Caco-2 (cell line): ENCODE data around the gene UNC13C. TPM values are rescaled to one million over a fixed set of nuclear protein-coding genes. Genes with fewer than 3 reads are reported as not detected.
"Not testable (repeated sequence)": the region's sequence is repeated elsewhere in the genome, so short reads cannot be mapped to it uniquely, and the experiment has no call there.

Experiments used
- Bru-seq: library from RNA; stranded (reverse); fragments of 400-500 nt; gene quantifications from one replicate; lab custom pipeline; 2021; lab: Mats Ljungman, UMichigan
- BruChase-seq, 2 experiments: library from RNA; stranded (reverse); fragments of 400-500 nt; gene quantifications; one replicate each; lab custom pipeline; 2021; lab: Mats Ljungman, UMichigan
- BruUV-seq: library from RNA; stranded (reverse); fragments of 400-500 nt; replicated peaks from 2 replicates; lab custom pipeline; 2021; lab: Mats Ljungman, UMichigan
- CTCF ChIA-PET: fragments of 300-600 bp; sonication (Branson Sonifier 250); formaldehyde crosslinking; loops from one replicate; lab custom pipeline; 2022; ENCODE audit warnings: antibody characterized with exemption; lab: Charles Lee
- POLR2A ChIA-PET: fragments of 300-600 bp; sonication (Branson Sonifier 250); formaldehyde crosslinking; loops from one replicate; lab custom pipeline; 2022; ENCODE audit warnings: antibody characterized with exemption; lab: Charles Lee
- DNase-seq, 2 experiments: peaks; one replicate each; pipeline versions ENCODE4 v3.0.0 to v3.0.0-alpha.2; 2020 to 2022
- H3K27me3 ChIP-seq: replicated peaks from 2 replicates; pipeline ENCODE4 v1.6.0; 2011; ENCODE audit warnings: low read length; ENCODE audit not compliant: control insufficient read depth, insufficient read depth
- H3K36me3 ChIP-seq: 2 replicates; pipeline ENCODE4 v1.5.1; 2011; ENCODE audit warnings: low read length; ENCODE audit not compliant: control insufficient read depth, insufficient read depth
- H3K4me1 ChIP-seq: fragments of 250-450 bp; sonication (Bioruptor Pico); 2 replicates; pipeline ENCODE4 v1.5.1; 2020; ENCODE audit warnings: mild to moderate bottlenecking
- H3K4me3 ChIP-seq: 2 replicates; pipeline ENCODE4 v1.5.1; 2011; ENCODE audit warnings: low read depth, mild to moderate bottlenecking, control low read depth, low read length
- H3K9me3 ChIP-seq: fragments of 250-450 bp; sonication (Bioruptor Pico); 2 replicates; pipeline ENCODE4 v1.5.1; 2020; ENCODE audit warnings: mild to moderate bottlenecking, moderate library complexity
- H3K27ac Mint-ChIP-seq: one replicate; pipeline ENCODE4 v1.8.0; 2022; ENCODE audit warnings: mixed read lengths; ENCODE audit not compliant: unreplicated experiment
- H3K27me3 Mint-ChIP-seq: one replicate; pipeline ENCODE4 v1.8.0; 2022; ENCODE audit warnings: mixed read lengths; ENCODE audit not compliant: insufficient read depth, unreplicated experiment
- H3K36me3 Mint-ChIP-seq: one replicate; pipeline ENCODE4 v1.8.0; 2022; ENCODE audit warnings: mild to moderate bottlenecking, mixed read lengths; ENCODE audit not compliant: insufficient read depth, unreplicated experiment
- H3K4me1 Mint-ChIP-seq: one replicate; pipeline ENCODE4 v1.8.0; 2022; ENCODE audit warnings: low read depth, mixed read lengths; ENCODE audit not compliant: unreplicated experiment
- H3K4me3 Mint-ChIP-seq: one replicate; pipeline ENCODE4 v1.8.0; 2022; ENCODE audit warnings: mild to moderate bottlenecking, moderate library complexity, mixed read lengths; ENCODE audit not compliant: unreplicated experiment
- H3K9me3 Mint-ChIP-seq: one replicate; pipeline ENCODE4 v1.8.0; 2022; ENCODE audit warnings: mixed read lengths; ENCODE audit not compliant: unreplicated experiment
- intact Hi-C: fragments of 100-400 bp; cut with micrococcal nuclease; formaldehyde crosslinking; loops from one replicate; pipeline ENCODE4 v1.10.0; 2022; ENCODE audit not compliant: unreplicated experiment
- long read RNA-seq: library from polyadenylated mRNA; stranded (forward); transcript quantifications from one replicate; pipeline ENCODE4 v2.0.0, GENCODE V29; 2022
- total RNA-seq: library from RNA; stranded (reverse); gene quantifications from 2 replicates; pipeline ENCODE4 v1.2.3, GENCODE V29; 2022
- TF ChIP-seq, protein P1 (sequence below), 2 experiments: fragments of 200-600 bp in 1 of 2; IDR thresholded peaks; 1 replicate in 1 of 2; 2 replicates in 1 of 2; pipeline versions ENCODE4 v1.5.1 to v1.8.0; 2011 to 2022; ENCODE audit warnings: antibody characterized with exemption in 1 of 2, control low read depth in 1 of 2, inconsistent platforms in 1 of 2, low read depth in 1 of 2, low read length in 1 of 2, mild to moderate bottlenecking in 1 of 2, moderate library complexity in 1 of 2; ENCODE audit not compliant: insufficient read depth in 1 of 2, severe bottlenecking in 1 of 2, unreplicated experiment in 1 of 2

Gene UNC13C
- total RNA-seq (2.9 and 3.2 TPM in 2 replicates), Bru-seq, nascent RNA (percentile 51 among the genes with signal in this experiment), BruChase-seq, experiment 1, labeled RNA remaining after a 2-hour chase (percentile 49 among the genes with signal in this experiment), BruChase-seq, experiment 2, labeled RNA remaining after a 6-hour chase (percentile 41 among the genes with signal in this experiment)
- long read RNA-seq, partial matches to known transcripts = 0 of 2 reads
- long read RNA-seq, other reads (novel, unspliced or antisense) = 2 of 2 reads

DNA sequence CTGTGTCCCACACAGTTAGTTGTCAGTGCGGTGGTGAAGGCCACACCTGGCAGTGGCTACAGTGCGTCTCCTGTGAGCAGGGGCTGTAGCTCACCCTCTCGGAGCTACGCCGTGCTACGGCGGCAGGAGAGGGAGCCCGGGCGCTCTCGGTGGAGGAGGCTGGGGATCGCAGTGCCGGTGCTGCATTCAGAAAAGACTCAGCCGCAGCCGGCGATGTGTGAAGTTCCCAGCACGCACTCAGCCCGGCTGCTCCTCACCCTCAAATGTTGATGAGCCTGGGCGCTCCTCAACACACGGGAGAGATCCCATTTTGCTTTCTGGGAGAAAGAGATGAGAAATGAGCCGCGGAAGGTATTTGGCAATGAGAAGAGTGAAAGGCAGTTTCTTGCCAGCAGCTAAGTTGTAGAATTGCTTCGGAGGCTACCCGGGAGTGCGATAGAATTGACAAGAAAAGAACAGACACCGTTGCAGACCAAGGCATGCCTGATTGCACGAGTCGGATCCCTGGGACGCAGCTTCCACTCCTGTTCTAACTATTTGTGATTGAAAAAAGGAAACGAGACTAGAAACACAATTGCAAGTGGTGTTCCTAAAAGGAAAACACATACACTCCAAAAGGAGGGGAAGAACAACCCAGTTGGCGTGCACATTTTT, at the start of gene UNC13C:
Gene UNC13C, plus strand, starts transcription at position 189 of the 654 bp plus-strand sequence. CDS start 34,463 bp downstream, outside the sequence.
- H3K4me1 Mint-ChIP-seq = no peaks in the 10 kb centered on the region
- no peaks in the 10 kb centered on the region for H3K9me3 ChIP-seq
- no peaks in the 10 kb centered on the region for H3K36me3 Mint-ChIP-seq
- no TSS peak for BruUV-seq
- H3K27ac Mint-ChIP-seq = no peak within 1 kb of the TSS
- ChIA-PET CTCF (no interaction called here), POLR2A (no interaction called here)
- no peak for DNase-seq
- peak within 1 kb of the TSS; percentile 60 for H3K4me3 Mint-ChIP-seq
- TF ChIP-seq, protein P1, sequence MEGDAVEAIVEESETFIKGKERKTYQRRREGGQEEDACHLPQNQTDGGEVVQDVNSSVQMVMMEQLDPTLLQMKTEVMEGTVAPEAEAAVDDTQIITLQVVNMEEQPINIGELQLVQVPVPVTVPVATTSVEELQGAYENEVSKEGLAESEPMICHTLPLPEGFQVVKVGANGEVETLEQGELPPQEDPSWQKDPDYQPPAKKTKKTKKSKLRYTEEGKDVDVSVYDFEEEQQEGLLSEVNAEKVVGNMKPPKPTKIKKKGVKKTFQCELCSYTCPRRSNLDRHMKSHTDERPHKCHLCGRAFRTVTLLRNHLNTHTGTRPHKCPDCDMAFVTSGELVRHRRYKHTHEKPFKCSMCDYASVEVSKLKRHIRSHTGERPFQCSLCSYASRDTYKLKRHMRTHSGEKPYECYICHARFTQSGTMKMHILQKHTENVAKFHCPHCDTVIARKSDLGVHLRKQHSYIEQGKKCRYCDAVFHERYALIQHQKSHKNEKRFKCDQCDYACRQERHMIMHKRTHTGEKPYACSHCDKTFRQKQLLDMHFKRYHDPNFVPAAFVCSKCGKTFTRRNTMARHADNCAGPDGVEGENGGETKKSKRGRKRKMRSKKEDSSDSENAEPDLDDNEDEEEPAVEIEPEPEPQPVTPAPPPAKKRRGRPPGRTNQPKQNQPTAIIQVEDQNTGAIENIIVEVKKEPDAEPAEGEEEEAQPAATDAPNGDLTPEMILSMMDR (IDR thresholded peaks at IDR 0.05; ENCODE audit: insufficient read depth in 1 of 2, low read depth in 1 of 2, low read length in 1 of 2, severe bottlenecking in 1 of 2, unreplicated experiment in 1 of 2) = no peak
- no peak within 1 kb of the TSS for H3K4me3 ChIP-seq
- no peaks in the 10 kb centered on the region for H3K27me3 ChIP-seq
- no peaks in the 10 kb centered on the region for H3K4me1 ChIP-seq
- intact Hi-C loops = loop anchor here (5.0 kb wide), 1 partner anchor 166 kb away; no protein-coding TSS in a partner anchor
- H3K36me3 ChIP-seq = no peaks in the 10 kb centered on the region
- no peaks in the 10 kb centered on the region for H3K9me3 Mint-ChIP-seq
- no peaks in the 10 kb centered on the region for H3K27me3 Mint-ChIP-seq

DNA sequence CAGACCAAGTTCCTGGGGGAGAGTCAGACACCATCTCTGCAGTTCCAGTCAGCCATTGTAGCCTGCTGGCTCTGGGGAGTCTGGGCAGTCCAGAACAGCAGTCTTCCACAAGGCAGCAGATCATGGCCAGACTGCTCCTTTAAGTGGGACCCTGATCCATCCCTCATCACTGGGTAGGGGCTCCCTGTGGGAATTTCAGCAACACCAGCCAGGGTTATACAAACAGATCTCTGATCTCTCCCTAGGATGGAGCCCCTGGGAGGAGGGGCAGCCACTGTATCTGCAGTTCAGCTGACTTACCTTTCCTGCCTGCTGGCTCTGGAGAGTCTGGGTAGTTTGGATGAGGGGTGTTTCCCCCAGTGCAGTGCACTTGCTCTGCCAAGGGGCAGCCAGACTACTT, 42.1 kb upstream of the UNC13C start:
- H3K4me1 Mint-ChIP-seq = no peaks in the 10 kb centered on the region
- intact Hi-C loops = no loop called here
- H3K4me3 Mint-ChIP-seq = no peak overlapping the region
- no peaks in the 10 kb centered on the region for H3K4me1 ChIP-seq
- BruUV-seq = no TSS peak
- H3K9me3 Mint-ChIP-seq = peaks cover 58% of the 10 kb centered on the region
- no peaks in the 10 kb centered on the region for H3K36me3 ChIP-seq
- CTCF ChIA-PET = no interaction called here
- no peaks in the 10 kb centered on the region for H3K27me3 Mint-ChIP-seq
- no peaks in the 10 kb centered on the region for H3K27me3 ChIP-seq
- peaks cover 25% of the 10 kb centered on the region for H3K9me3 ChIP-seq
- TF ChIP-seq, protein P1 (IDR thresholded peaks at IDR 0.05; ENCODE audit: insufficient read depth in 1 of 2, low read depth in 1 of 2, low read length in 1 of 2, severe bottlenecking in 1 of 2, unreplicated experiment in 1 of 2) = no peak
- POLR2A ChIA-PET = no interaction called here
- no peak overlapping the region for H3K27ac Mint-ChIP-seq
- no peak for DNase-seq
- H3K4me3 ChIP-seq = no peak overlapping the region
- peaks cover 17% of the 10 kb centered on the region for H3K36me3 Mint-ChIP-seq

DNA sequence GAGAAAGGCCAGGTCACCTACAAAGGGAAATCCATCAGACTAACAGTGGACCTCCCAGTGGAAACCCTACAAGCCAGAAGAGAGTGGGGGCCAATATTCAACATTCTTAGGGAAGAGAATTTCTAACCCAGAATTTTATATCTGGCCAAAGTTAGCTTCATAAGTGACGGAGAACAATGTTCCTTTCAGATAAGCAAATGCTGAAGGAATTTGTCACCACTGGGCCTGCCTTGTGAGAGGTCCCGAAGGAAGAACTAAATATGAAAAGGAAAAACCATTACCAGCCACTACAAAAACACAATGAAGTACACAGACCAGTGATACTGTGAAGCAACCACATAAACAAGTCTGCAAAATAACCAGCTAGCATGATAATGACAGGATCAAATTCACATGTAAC, 40.6 kb upstream of the UNC13C start:
- POLR2A ChIA-PET, H3K27ac Mint-ChIP-seq: not testable (repeated sequence)
- H3K36me3 Mint-ChIP-seq = peaks cover 17% of the 10 kb centered on the region

More for the DNA sequence above, 40.6 kb upstream of the UNC13C start:
- H3K36me3 ChIP-seq, H3K4me1 Mint-ChIP-seq, H3K4me3 Mint-ChIP-seq, CTCF ChIA-PET, intact Hi-C loops, DNase-seq, H3K27me3 Mint-ChIP-seq, H3K4me1 ChIP-seq, BruUV-seq, H3K27me3 ChIP-seq, H3K4me3 ChIP-seq: not testable (repeated sequence)
- H3K9me3 ChIP-seq = peaks cover 25% of the 10 kb centered on the region
- peaks cover 59% of the 10 kb centered on the region for H3K9me3 Mint-ChIP-seq
